GM18499 (cell line): ENCODE results near the gene PLBD2.

Source experiments
- ATAC-seq: cut with Tn5 transposase; IDR thresholded peaks from one replicate; pipeline ENCODE4 v1.9.1; 2021; ENCODE audit warnings: moderate number of reproducible peaks; ENCODE audit not compliant: insufficient read depth, unreplicated experiment

Gene PLBD2

DNA sequence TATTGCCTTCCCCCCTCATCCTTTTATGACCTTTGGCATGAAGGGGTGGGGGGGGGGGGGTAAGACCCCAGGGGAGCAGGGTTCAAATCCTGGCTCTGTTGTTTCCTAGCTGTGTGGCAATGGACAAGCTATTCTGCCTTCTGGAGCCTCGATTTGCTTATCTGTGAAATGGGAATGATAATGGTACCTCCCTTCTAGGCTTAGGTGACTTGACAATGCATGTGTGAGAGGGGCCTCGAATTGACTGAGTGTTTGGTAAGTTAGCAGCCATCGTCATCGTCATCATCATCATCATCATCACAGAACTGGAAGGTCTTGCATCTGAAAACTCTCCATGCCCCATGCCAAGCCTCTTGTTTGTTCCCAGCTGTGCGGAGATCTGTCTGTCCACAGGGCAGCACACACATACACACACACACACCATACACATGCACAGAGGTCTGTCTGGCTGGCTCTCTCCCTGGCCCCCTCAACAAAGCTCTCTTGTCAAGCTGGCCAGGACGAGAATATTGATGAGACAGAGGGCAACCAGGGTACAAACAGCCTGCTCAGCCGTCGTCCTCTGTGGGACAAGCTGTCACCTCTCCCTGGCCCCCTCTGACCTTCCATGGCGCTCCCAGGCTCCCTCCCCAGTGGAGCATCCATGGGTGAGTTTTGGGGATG lies 51.2 kb downstream of the PLBD2 start:
- ATAC-seq, result no peak

DNA sequence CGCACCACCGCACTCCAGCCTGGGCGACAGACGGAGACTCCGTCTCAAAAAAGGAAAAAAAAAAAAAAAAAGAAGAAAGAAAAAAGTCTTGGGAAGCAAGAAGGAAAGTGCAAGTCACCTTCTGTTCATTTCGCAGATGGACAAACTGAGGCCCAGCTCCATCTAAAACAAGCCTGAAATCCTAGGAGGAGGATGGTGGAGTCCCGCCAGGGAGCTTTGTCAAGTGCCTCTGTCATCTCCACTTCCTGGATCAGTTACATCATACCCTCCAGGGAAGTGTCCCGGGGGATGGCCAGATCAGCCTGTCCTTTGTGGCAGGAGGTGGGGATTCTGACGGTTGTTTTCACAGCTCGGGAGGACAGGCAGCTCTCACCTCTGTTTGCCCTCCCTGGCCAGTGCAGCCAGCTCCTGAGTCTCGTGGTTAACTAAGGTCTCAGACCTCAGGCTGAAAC lies 55.1 kb downstream of the PLBD2 start:
- ATAC-seq, result no peak

DNA sequence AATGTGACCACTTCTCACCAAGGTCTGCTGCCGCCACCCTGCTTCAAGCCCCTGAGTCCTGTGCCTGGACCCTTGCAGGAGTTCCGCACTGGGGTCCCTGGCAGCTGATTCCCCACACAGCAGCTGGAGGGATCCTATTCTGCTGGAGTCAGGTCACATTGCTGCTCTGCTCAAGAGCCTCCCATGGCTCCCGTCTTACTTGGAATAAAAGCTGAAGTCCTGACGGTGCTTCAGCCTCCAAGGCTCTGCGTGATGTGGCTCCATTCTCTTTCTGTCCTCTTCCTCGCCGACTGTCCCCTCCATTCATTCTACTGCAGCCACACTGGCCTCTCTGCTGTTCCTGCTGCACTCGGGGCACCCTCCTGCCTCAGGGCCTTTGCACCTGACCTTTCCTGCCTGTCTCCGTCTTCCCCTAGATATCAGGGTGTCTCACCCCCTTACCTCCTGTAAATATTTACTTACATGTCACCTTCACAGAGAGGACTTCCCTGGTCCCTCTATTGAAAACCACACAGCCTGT lies 56.2 kb downstream of the PLBD2 start:
- ATAC-seq, result no peak

DNA sequence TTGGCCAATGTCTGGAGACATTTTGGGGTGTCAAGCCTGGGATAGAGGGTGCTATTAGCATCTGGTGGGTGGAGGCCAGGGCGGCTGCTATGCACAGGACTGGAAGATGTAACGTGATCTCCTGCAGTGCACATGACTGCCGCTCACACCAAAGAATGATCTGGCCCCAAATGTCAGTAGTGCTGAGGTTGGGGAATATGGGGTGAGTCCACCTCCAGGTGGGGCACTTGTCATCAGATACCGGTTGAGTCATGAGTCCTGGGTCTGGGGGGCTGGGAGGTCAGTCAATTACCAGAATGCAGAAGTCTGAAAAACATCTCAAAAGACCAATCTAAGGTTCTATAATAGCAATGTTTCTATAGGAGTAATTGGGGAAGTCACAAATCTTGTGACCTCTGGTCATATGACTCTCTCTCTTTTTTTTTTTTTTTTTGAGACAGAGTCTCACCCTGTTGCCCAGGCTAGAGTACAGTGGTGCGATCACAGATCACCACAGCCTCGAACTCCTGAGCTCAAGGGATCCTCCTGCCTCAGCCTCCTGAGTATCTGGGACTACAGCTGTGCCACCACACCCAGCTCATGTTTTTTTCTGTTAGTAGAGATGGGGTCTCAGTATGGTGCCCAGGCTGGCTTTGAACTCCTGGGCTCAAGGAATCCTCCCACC lies 57.8 kb downstream of the PLBD2 start:
- ATAC-seq, result no peak

DNA sequence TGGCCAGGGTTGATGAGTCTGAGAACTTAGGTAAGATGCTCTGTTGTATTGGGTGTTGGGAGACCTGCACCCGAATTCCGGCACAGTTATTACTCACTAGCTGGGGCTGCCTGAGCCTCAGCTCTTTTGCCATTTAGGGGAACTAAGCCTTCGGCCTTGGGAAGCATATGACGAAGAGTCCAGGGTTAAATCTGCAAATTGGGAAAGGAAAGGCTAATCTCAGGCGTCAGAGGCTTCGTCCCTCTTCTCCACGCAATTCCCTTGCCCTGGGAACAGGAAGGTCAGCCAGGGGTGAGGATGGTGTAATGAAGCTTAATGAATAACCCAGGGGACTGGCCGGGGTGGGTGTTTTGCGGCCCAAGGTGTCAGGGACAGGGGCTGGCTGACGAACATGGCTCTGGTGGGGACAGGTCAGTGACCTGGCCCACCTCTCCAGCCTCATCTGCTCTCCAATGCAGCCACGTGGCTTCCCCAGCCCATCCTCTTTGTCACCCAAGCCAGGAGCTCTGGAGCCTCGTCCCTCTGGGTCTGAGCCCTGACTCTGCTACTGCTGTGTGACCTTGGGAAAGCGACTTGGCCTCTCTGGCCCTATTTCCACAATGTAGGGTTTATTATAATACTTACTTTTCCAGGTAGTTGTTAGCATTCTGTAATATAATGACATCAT lies 60.0 kb downstream of the PLBD2 start:
- no peak for ATAC-seq

DNA sequence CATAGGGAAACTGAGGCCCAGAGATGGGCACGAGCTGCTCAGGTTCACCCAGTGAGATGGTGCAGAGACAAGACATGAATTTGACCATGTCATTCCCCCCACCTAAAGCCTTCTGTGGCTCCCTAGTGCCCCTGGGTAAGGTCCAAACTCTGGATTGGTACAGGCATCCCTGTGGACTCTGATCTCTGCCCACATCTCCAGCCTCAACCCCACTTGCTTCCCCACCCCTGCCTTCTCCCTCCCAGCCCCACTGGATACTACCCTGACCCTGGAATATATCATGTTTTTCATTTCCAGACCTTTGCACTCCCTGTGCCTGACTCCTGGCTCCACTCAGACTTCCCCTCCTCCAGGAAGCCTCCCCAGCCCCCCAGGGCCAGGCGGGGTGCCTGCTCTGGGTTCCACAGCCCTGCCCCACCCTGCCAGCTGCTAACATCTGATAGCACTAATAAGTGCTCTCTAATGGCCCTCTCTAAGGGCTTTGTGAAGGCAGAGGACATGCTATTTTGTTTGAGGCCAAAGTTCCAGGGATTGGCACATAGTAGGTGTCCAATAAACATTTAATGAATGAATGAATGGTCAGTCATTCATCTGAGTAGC lies 62.7 kb downstream of the PLBD2 start:
- ATAC-seq, result no peak

DNA sequence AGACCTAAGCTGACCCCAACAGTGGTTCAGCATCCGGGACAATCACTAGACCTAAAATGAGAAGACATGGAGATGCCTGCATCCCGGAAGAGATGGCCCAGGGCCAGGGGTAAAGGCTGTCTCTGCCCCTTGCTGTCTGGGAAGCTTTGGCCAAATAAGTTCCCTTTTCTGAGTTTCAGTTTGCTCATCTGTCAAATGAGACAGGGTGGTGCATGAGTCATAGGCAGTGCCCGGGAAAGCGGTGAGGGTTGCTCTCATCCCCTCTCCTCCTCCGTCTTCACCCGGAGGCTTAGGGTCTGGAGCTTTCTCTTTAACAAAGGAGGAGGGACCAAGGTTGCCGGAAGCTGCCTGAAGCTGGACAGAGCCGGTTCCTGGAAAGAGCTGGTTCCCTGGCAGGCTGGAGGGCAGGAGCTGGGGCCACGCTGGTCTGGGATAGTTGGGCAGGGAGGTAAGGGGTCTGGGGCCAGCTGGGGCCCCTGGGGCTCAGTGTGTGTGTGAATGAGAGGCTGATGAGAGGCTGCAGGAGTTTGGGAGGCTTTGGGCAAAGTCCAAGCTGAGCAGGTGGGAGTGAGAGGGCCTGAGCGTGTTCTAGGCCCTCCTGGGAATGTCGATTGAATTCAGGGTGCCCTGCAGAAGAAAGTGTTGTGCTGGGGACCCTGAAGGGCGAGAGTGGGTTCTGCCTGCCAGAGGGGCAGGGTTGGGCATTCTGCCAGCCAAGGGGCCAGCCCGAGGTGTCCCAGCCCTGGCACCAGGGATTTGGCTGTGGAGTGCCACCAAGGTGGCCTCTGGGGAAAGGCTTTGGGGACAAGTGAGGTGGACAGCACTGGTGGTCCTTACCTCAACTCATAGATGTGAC lies 63.9 kb downstream of the PLBD2 start, which contains the start of gene SDSL:
Gene SDSL (plus strand): TSS at position 351 of the 856 bp plus-strand sequence. CDS start 5,603 bp downstream, outside the sequence.
- ATAC-seq, result peak; percentile 80

DNA sequence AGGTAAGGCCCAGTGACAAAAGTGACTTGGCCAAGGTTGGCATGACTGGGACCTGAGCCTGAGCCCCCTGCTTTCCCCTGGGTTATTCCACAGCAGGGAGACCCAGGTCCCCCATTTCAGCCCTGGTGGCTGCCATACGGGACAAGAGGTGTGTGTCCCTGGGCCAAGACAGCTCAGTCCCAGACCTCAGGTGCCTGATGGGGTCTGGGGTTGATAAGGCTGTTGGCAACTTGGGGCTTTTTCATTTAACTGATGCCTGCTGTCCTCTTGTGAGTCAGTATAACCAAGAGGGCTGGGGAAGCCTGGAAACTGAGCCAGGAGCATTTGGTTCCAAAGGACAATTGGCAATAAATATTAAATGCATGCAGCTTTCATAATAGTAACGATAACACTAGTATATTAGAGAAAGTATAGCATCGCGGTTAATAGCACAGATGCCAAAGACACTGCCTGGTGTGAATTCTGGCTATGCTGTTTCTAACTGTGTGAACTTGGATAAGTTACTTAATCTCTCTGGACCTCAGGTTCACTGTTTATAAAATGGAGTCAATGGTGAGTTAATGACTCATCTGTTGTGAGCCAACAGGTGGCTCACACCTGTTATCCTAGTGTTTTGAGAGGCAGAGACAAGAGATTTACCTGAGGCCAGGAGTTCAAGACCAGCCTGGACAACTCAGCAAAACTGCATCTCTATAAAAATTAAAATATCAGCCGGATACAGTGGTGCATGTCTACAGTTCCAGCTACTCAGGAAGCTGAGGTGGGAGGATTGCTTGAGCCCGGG lies 64.7 kb downstream of the PLBD2 start:
- no peak for ATAC-seq

DNA sequence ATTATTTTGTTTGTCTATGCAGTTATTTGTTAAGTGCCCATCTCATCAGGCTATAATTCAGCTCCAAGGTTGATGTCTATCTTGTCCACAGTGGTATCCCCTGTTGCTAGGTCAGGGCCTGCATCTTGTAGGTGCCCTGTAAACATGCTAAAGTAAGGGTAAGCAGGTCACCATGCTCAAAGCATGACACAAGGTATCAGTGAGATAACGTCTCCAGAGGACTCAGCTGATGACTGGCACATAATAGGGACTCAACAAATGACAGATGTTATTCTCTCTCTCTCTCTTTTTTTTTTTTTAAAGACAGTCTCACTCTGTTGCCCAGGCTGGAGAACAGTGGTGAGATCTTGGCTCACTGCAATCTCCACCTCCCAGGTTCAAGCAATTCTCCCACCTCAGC lies 66.1 kb downstream of the PLBD2 start:
- no peak for ATAC-seq

DNA sequence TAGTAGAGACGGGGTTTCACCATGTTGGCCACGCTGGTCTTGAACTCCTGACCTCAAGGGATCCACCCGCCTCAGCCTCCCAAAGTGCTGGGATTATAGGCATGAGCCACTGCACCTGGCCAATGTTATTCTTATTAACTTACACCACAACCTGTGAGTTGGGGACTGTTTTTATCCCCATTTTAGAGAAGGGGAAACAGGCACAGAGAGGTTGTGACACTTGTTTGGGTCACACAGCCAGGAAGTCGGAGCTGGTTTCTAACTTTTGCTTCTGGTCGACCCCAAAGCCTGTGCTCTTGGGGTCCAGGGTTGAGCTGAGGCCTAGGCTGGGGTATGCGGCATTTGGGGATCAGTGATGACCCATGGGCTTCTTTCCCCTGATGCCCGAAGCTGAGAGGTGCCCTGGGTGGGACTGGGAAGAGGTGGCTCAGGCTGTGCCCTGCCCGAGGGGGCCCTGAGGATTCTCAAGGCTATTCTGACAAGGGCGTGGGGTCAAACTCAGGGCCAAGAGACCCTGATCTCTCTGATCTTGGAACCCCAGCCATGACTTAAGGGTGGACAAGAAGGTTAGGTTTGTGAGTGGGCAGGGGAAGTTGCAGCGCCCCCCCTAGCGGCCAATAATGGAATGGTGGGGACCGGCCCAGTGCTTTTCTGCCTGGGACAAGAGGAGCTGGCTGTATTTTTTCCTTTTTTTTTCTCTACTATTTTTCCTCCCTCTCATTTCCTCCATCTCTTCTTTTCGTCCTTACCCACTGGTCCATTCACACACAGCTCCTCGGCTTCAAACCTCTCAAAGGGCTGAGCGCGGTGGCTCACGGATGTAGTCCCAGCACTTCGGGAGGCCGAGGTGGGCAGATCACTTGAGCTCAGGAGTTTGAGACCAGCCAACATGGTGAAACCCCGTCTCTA lies 66.8 kb downstream of the PLBD2 start:
- no peak for ATAC-seq

DNA sequence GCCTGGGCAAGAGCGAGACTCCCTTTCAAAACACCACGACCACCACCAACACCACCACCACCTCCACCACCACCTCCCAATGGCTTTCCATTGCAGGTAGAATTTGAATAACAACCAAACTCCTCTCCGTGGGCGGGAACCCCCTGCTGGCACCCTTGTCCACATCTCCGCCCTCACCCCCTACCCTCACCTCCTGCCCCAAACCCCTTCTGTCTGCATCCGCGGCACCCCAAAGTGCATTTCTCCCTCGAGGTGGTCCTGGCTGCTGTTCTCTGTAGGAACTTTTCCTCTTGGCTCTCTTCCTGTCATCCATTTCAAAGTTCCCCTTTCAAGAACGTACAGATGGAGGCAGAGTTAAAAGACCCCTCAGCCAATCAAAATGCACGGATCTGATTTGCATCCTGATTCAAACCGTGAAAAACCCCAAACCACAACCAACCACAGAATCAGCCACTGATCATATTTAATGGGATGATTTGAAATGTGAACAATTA lies 67.6 kb downstream of the PLBD2 start:
- ATAC-seq, result no peak

DNA sequence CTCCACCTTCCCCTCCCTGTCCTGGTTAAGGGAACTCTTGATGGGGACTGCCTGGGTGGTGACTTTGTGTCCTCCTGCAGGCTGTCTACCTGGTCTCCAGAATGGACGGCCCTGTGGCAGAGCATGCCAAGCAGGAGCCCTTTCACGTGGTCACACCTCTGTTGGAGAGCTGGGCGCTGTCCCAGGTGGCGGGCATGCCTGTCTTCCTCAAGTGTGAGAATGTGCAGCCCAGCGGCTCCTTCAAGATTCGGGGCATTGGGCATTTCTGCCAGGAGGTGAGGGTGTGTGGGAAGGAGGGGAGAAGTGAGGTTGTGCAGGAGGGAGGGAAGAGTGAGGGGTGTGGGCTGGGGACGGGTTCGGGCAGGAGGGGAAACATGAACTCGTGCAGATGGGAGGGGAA lies 69.5 kb downstream of the PLBD2 start:
- no peak for ATAC-seq

DNA sequence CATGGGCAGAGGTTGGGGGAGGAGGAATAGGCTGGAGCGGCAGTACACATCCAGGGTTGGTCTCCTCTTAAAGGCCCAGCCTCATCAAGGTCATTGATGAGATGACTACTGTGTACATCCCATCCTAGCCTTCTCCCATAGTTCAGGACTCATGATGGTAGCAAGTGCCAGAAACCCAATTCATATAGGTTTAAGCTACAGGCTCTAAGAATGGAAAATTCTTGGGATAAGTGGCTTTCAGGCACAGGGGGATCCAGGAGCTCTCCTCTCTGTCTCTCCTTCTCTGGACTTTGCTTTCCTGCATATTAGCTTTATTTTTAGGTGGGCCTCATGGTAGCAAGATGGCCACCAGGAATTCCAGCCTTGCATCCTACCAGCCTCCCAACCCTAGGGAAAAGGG lies 70.1 kb downstream of the PLBD2 start:
- no peak for ATAC-seq

DNA sequence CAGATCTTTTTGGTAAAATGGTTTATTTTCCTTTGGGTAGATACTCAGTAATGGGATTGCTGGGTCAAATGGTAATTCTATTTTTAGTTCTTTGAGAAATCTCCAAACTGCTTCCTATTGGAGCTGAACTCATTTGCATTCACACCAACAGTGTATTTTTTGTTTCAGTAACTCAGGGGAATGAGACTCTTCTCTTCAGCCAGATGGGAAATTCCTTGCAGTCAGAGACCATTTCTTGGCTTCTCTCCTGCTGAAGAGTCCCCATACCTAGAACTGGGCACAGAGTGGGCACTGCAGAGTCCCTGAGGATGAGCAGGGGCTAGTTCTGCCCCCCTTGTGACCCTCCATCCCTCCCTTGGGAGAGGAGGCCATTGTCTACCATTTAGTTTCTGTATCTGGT lies 74.6 kb downstream of the PLBD2 start:
- no peak for ATAC-seq

DNA sequence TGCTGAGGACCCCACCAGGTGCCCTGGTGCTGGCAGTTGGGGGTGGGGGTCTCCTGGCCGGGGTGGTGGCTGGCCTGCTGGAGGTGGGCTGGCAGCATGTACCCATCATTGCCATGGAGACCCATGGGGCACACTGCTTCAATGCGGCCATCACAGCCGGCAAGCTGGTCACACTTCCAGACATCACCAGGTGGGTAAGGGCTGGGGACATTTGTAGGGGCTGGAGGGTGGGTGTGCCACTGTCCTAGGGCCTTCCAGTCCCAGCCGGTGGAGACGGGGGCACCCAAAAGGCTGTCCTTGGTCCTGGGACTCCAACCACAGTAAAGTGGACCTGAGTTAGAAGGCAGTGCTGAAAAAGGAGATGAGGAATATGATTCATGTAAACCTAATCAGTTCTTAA lies 77.0 kb downstream of the PLBD2 start:
- ATAC-seq, result no peak

DNA sequence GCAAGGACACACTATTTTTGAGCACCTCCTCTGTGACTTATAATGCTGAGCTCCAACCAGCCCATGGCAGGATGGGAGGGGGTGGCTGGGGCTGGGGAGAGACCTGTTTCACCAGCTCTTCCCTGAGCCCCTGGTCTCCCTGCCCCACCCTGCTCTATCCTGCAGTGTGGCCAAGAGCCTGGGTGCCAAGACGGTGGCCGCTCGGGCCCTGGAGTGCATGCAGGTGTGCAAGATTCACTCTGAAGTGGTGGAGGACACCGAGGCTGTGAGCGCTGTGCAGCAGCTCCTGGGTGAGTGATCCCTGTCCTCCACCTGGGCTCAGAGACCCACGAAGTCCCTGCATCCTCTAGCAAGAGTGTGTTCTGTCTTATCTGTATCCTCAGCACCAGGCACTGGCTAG lies 78.2 kb downstream of the PLBD2 start:
- no peak for ATAC-seq

DNA sequence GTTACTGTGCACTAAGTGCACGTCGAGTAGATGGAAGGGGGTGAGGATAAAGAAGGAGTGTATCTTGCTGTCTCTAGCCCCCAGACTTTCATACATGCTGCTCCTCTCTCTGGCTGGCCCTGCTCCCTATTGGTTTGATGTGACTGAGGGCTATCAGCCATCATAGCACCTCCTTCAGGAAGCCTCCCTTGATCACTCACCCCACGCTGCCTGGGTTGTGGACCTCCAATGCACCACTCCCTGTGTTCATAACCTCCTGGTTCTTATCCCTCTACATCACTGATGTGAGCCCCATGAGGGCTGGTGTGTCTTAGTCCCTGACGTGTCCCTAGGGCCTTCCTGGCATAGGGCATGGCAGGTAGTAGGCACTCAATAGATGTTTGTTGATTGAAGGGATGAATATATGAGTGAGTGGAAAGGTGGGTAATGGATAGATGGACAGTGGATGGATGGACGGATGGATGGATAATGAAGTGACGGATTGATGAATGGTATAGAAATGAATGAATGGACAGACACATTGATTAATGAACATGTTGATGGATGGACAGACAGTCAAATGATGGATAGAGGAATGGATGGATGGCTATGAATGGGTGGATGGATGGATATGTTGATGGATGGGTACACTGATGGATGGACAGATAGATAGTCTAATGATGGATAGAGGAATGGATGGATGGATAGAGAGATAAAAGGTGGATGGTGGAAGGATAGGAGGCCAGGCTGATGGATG lies 78.8 kb downstream of the PLBD2 start:
- no peak for ATAC-seq
